Suprapubic skin (tissue), 4 donors: ENCODE measurements around the gene DUT. TPM values are rescaled to one million over a fixed set of nuclear protein-coding genes. Genes with fewer than 3 reads are reported as not detected.

ENCODE experiments used
- DNase-seq, 2 donors: peaks; one replicate each; pipeline ENCODE4 v3.0.0-alpha.2; 2019; ENCODE audit warnings: low spot score in 2 of 2
- H3K27ac ChIP-seq: fragments of 200-600 bp; sonication (generic); one replicate; pipeline ENCODE4 v1.5.1; 2019
- H3K27me3 ChIP-seq: fragments of 200-600 bp; sonication (generic); one replicate; pipeline ENCODE4 v1.5.1; 2019
- H3K36me3 ChIP-seq: fragments of 200-600 bp; sonication (generic); one replicate; pipeline ENCODE4 v1.5.1; 2019
- H3K4me1 ChIP-seq: fragments of 200-600 bp; sonication (generic); one replicate; pipeline ENCODE4 v1.5.1; 2019
- H3K4me3 ChIP-seq: fragments of 200-600 bp; sonication (generic); one replicate; pipeline ENCODE4 v1.5.1; 2019; ENCODE audit warnings: mild to moderate bottlenecking
- H3K9me3 ChIP-seq: fragments of 200-600 bp; sonication (generic); one replicate; pipeline ENCODE4 v1.5.1; 2019
- EP300 ChIP-seq: sonication (generic); formaldehyde crosslinking; IDR thresholded peaks from one replicate; pipeline ENCODE4 v1.6.1; 2017; ENCODE audit warnings: antibody characterized with exemption
- POLR2A ChIP-seq, 2 donors: fragments of 450-650 bp; IDR thresholded peaks; one replicate each; pipeline ENCODE4 v1.6.1; 2017; ENCODE audit warnings: antibody characterized with exemption in 2 of 2, mild to moderate bottlenecking in 2 of 2, moderate library complexity in 2 of 2
- POLR2AphosphoS5 ChIP-seq, 3 donors: sonication (generic); formaldehyde crosslinking; IDR thresholded peaks; one replicate each; pipeline ENCODE4 v1.6.1; 2017; ENCODE audit warnings: antibody characterized with exemption in 3 of 3
- WGBS: methylation state at CpG from one replicate; pipeline ENCODE4 v1.1.5; 2018; 5-methylcytosine and 5-hydroxymethylcytosine counted together
- total RNA-seq, 4 donors: library from RNA; depleted of rRNA; stranded (reverse); fragments of >200 nt; gene quantifications; one replicate each; pipeline ENCODE4 v1.1.0, GENCODE V29; 2016
- TF ChIP-seq, protein P1 (sequence below), 2 donors: fragments of 200-600 bp in 1 of 2; fragments of 450-650 bp in 1 of 2; sonication (generic) in 1 of 2; IDR thresholded peaks; one replicate each; pipeline ENCODE4 v1.5.1; 2016 to 2019; ENCODE audit warnings: antibody characterized with exemption in 2 of 2, mild to moderate bottlenecking in 1 of 2, moderate library complexity in 1 of 2

DUT gene
- total RNA-seq = 10 to 100 TPM; 49.3 to 69.4 (median 64.2) TPM

DNA sequence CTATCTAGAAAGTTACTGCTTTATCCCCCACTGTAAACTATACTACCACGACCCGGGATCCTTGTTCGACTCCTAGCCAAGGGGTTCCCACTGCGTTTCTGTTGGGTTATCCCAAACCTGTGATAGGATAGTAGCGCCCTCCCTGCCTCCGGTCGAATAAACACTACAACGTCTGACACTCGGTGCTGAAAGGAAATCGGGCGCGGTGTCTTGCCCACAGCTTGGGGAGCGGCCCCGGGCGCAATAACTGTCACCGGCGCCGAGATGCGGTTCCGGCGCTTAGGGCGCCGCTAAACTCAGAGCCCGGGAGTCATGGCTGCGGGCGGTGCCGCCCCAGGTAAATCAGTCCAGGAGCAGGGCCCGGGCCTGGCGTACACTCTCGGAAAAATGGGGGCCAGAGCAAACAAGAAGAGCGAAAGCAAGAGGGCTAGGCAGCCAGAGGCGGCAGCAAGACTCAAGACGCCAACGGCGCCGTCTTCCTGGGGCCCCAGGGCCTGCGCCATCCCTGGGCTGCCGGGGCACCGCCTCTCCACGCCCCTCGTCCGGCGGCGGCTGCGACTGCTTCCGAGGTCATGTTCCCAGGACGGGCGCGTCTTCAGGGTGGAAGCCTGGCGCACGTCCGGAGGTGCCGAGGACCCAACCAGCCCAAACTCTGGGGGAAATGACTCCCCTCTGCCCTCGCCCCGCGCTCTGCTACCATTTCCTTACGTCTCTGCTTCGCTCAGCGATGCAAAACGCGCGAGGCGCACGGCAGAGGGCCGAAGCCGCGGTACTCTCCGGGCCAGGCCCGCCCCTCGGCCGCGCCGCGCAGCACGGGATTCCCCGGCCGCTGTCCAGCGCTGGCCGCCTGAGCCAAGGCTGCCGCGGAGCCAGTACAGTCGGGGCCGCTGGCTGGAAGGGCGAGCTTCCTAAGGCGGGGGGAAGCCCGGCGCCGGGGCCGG lies at the start of gene DUT:
TSS of gene DUT (plus strand) at position 575 of the 941 bp plus-strand sequence. CDS start at position 662, 87 bp downstream.
- Histone ChIP-seq H3K9me3 (no peaks in the 10 kb centered on the region), H3K36me3 (peaks cover 22% of the 10 kb centered on the region), H3K4me3 (peak within 1 kb of the TSS; percentile 87), H3K27me3 (no peaks in the 10 kb centered on the region), H3K27ac (peak within 1 kb of the TSS; percentile 96), H3K4me1 (peaks cover 18% of the 10 kb centered on the region)
- peak; percentile 28 to 83 for TF ChIP-seq POLR2A (IDR thresholded peaks at IDR 0.05)
- no peak for TF ChIP-seq EP300
- TF ChIP-seq, protein P1, sequence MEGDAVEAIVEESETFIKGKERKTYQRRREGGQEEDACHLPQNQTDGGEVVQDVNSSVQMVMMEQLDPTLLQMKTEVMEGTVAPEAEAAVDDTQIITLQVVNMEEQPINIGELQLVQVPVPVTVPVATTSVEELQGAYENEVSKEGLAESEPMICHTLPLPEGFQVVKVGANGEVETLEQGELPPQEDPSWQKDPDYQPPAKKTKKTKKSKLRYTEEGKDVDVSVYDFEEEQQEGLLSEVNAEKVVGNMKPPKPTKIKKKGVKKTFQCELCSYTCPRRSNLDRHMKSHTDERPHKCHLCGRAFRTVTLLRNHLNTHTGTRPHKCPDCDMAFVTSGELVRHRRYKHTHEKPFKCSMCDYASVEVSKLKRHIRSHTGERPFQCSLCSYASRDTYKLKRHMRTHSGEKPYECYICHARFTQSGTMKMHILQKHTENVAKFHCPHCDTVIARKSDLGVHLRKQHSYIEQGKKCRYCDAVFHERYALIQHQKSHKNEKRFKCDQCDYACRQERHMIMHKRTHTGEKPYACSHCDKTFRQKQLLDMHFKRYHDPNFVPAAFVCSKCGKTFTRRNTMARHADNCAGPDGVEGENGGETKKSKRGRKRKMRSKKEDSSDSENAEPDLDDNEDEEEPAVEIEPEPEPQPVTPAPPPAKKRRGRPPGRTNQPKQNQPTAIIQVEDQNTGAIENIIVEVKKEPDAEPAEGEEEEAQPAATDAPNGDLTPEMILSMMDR (IDR thresholded peaks at IDR 0.05) = no peak
- TF ChIP-seq POLR2AphosphoS5 (IDR thresholded peaks at IDR 0.05) = peak; percentile 50 to 86 (median 72)
- peak; percentile 90 to 92 for DNase-seq
- WGBS = 0% methylated on average over 17 of the region's 89 CpGs

DNA sequence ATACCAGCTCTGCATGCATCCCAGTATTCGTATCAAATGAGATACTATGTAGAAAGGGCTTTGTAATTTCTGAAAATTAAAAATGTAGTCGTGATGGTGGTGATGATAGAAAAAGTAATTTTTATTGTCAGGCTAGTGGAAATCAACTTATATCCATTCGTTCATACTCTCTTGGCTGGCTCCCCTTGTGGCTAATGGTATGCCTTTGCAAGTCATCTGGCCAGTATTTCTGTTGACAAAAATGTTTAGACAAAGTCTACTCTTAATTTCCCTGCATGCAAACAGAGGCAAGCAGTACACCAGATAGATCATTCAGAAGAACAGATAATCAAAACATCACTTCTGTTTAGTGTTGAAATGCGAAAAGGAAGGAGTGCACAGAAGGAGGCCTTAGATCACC lies 49.6 kb upstream of the DUT start:
- TF ChIP-seq, protein P1 (IDR thresholded peaks at IDR 0.05) = no peak
- TF ChIP-seq POLR2AphosphoS5 (IDR thresholded peaks at IDR 0.05) = no peak
- no peak for TF ChIP-seq POLR2A (IDR thresholded peaks at IDR 0.05)
- TF ChIP-seq EP300 = no peak
- WGBS = 83% methylated on average over 4 of the region's 4 CpGs
- H3K4me3 ChIP-seq = no peak overlapping the region
- no peak for DNase-seq
- peaks cover 3% of the 10 kb centered on the region for H3K27me3 ChIP-seq
- no peak overlapping the region for H3K27ac ChIP-seq
- no peaks in the 10 kb centered on the region for H3K36me3 ChIP-seq
- H3K9me3 ChIP-seq = no peaks in the 10 kb centered on the region
- H3K4me1 ChIP-seq = peaks cover 4% of the 10 kb centered on the region

DNA sequence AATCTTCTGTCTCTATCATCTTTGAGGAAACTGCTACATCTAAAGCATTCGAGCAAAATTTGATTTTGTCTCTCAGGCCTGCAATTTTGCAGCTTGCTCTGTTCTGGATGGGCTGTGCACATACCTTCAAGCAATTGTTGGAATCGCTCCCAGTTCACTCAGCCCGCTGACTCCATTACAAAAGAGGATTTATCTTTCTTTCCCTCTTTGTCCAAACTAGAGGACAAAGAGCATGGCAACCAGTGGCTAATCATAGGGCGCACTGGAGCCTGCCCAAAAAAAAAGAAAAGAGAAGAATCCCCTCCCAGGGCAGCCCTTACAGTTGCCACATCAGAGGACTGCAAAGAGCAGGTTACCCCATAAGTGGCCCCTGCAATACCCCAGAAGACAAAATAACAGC lies 49.0 kb upstream of the DUT start:
- H3K4me1 ChIP-seq = peaks cover 4% of the 10 kb centered on the region
- WGBS = 70% methylated on average over 4 of the region's 4 CpGs
- no peaks in the 10 kb centered on the region for H3K36me3 ChIP-seq
- H3K4me3 ChIP-seq = no peak overlapping the region
- no peak overlapping the region for H3K27ac ChIP-seq
- DNase-seq = no peak
- no peaks in the 10 kb centered on the region for H3K9me3 ChIP-seq
- H3K27me3 ChIP-seq = peaks cover 3% of the 10 kb centered on the region
- TF ChIP-seq, protein P1 (IDR thresholded peaks at IDR 0.05) = no peak
- no peak for TF ChIP-seq POLR2A (IDR thresholded peaks at IDR 0.05)
- no peak for TF ChIP-seq POLR2AphosphoS5 (IDR thresholded peaks at IDR 0.05)
- TF ChIP-seq EP300 = no peak

DNA sequence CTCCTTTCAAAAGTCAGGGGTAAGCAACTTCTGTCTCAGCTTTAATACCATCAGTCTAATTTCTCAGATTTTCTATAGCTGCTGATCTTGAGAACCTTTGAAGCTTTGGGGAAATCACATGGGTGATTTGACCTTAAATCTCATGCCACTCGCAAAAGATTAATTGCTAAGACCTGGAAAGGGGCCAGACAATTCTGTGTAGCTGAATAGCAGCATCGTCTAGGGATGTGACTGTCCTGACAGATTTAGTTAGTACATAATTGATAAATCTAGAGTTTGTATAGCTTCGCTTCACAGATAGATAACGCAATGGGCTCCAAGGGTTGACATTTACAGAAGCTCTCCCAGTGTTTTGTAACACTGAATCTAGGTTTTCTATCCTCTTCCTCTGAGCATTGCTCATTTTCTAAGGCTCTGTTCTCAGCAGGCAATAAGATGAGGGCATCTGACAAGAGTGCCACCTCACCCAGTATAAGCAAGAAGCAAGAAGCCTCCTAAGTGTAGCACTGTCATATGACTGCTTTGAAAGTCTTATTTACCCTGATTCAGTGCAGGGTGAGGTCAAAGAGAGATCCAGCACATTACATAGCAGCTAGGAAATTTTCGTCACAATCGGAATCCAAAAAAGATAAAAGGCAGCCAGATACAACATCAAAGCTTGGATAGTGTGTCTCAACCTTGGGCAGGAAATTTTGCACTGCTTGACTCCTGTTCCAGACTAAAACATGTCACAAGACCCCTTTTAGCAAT lies 47.7 kb upstream of the DUT start:
- Histone ChIP-seq H3K4me3 (no peak overlapping the region), H3K27me3 (peaks cover 3% of the 10 kb centered on the region), H3K4me1 (peaks cover 4% of the 10 kb centered on the region), H3K36me3 (no peaks in the 10 kb centered on the region), H3K9me3 (no peaks in the 10 kb centered on the region), H3K27ac (no peak overlapping the region)
- no peak for DNase-seq
- 63% methylated on average over 6 of the region's 6 CpGs for WGBS
- no peak for TF ChIP-seq POLR2AphosphoS5 (IDR thresholded peaks at IDR 0.05)
- TF ChIP-seq, protein P1 (IDR thresholded peaks at IDR 0.05) = no peak
- no peak for TF ChIP-seq POLR2A (IDR thresholded peaks at IDR 0.05)
- TF ChIP-seq EP300 = no peak
